CD14-positive monocyte (primary cell): ENCODE data around the gene CABYR. TPM values are rescaled to one million over a fixed set of nuclear protein-coding genes. Genes with fewer than 3 reads are reported as not detected.

Experiments used
- DNase-seq, 3 donors: peaks; one replicate each; pipeline ENCODE4 v3.0.0-alpha.2; 2011 to 2022
- H2AFZ ChIP-seq: 2 replicates; pipeline ENCODE4 v1.6.0; 2012; ENCODE audit warnings: mild to moderate bottlenecking, low read depth, low read length, inconsistent platforms; ENCODE audit not compliant: insufficient read depth, poor library complexity, severe bottlenecking
- H3K27ac ChIP-seq, 2 donors: 1 replicate in 1 of 2; 2 replicates in 1 of 2; pipeline ENCODE4 v1.5.1; 2012 to 2013; ENCODE audit warnings: low read length in 2 of 2, control low read depth in 1 of 2, inconsistent platforms in 1 of 2, low read depth in 1 of 2, mild to moderate bottlenecking in 1 of 2
- H3K27me3 ChIP-seq, 2 donors: one replicate each; pipeline versions ENCODE4 v1.6.0 to v1.6.1; 2011 to 2013; ENCODE audit warnings: low read length in 2 of 2; ENCODE audit not compliant: control insufficient read depth in 2 of 2, insufficient read depth in 2 of 2
- H3K36me3 ChIP-seq, 2 donors: replicated peaks in 1 of 2; 1 replicate in 1 of 2; 2 replicates in 1 of 2; pipeline versions ENCODE4 v1.5.1 to v1.6.1; 2012 to 2013; ENCODE audit warnings: low read length in 2 of 2, control low read depth in 1 of 2, inconsistent platforms in 1 of 2, mild to moderate bottlenecking in 1 of 2; ENCODE audit not compliant: insufficient read depth in 2 of 2, control insufficient read depth in 1 of 2
- H3K4me1 ChIP-seq, 2 donors: 1 replicate in 1 of 2; 2 replicates in 1 of 2; pipeline versions ENCODE4 v1.5.1 to v1.6.1; 2012 to 2013; ENCODE audit warnings: low read length in 2 of 2, control low read depth in 1 of 2, inconsistent platforms in 1 of 2, mild to moderate bottlenecking in 1 of 2, moderate library complexity in 1 of 2; ENCODE audit not compliant: insufficient read depth in 2 of 2, control insufficient read depth in 1 of 2
- H3K4me2 ChIP-seq: replicated peaks from 2 replicates; pipeline ENCODE3; 2012; ENCODE audit warnings: low read length, moderate library complexity, mild to moderate bottlenecking; ENCODE audit not compliant: poor library complexity, severe bottlenecking; ENCODE audit errors: extremely low read depth
- H3K4me3 ChIP-seq, 3 experiments: fragments of 200-600 bp in 1 of 3; sonication (generic) in 1 of 3; replicated peaks in 1 of 3; 1 replicate in 2 of 3; 2 replicates in 1 of 3; pipeline ENCODE4 v1.5.1; 2011 to 2013; ENCODE audit warnings: low read length in 3 of 3, mild to moderate bottlenecking in 3 of 3, control low read depth in 2 of 3, low read depth in 2 of 3, inconsistent platforms in 1 of 3, moderate library complexity in 1 of 3
- H3K79me2 ChIP-seq: 2 replicates; pipeline ENCODE4 v1.6.0; 2012; ENCODE audit warnings: mild to moderate bottlenecking, control low read depth, inconsistent platforms, low read length, moderate library complexity; ENCODE audit not compliant: insufficient read depth
- H3K9ac ChIP-seq: 2 replicates; pipeline ENCODE4 v1.6.0; 2017; ENCODE audit warnings: low read length, mild to moderate bottlenecking; ENCODE audit not compliant: insufficient read depth, poor library complexity, severe bottlenecking
- H3K9me3 ChIP-seq, 2 donors: replicated peaks in 1 of 2; 1 replicate in 1 of 2; 2 replicates in 1 of 2; pipeline versions ENCODE4 v1.5.1 to v1.6.1; 2012 to 2013; ENCODE audit warnings: low read length in 2 of 2, control low read depth in 1 of 2; ENCODE audit not compliant: control insufficient read depth in 1 of 2, insufficient read depth in 1 of 2
- H4K20me1 ChIP-seq: 2 replicates; pipeline ENCODE4 v1.6.0; 2012; ENCODE audit warnings: mild to moderate bottlenecking, low read length, control low read depth, moderate library complexity; ENCODE audit not compliant: insufficient read depth
- H3K27ac Mint-ChIP-seq, 7 donors: one replicate each; pipeline ENCODE4 v1.8.0; 2020; ENCODE audit warnings: mild to moderate bottlenecking in 7 of 7, mixed read lengths in 7 of 7, moderate library complexity in 6 of 7, inconsistent platforms in 2 of 7
- H3K27me3 Mint-ChIP-seq, 3 donors: one replicate each; pipeline ENCODE4 v1.8.0; 2021 to 2022; ENCODE audit warnings: low read depth in 3 of 3, mild to moderate bottlenecking in 3 of 3, mixed read lengths in 3 of 3, moderate library complexity in 3 of 3, inconsistent platforms in 1 of 3
- H3K36me3 Mint-ChIP-seq, 2 donors: one replicate each; pipeline ENCODE4 v1.8.0; 2020; ENCODE audit warnings: mixed read lengths in 2 of 2, inconsistent platforms in 1 of 2, mild to moderate bottlenecking in 1 of 2
- H3K4me1 Mint-ChIP-seq: one replicate; pipeline ENCODE4 v1.8.0; 2020; ENCODE audit warnings: mild to moderate bottlenecking, mixed read lengths
- H3K4me3 Mint-ChIP-seq, 2 donors: one replicate each; pipeline ENCODE4 v1.8.0; 2020; ENCODE audit warnings: mild to moderate bottlenecking in 2 of 2, mixed read lengths in 2 of 2, moderate library complexity in 1 of 2
- H3K9me3 Mint-ChIP-seq, 7 donors: one replicate each; pipeline ENCODE4 v1.8.0; 2020 to 2022; ENCODE audit warnings: mixed read lengths in 7 of 7, mild to moderate bottlenecking in 6 of 7, moderate library complexity in 6 of 7, inconsistent platforms in 2 of 7
- whole genome bisulfite sequencing: methylation state at CpG from one replicate; pipeline ENCODE4 v1.1.5; 2013; ENCODE audit warnings: missing lambda C conversion rate; ENCODE audit not compliant: insufficient coverage; 5-methylcytosine and 5-hydroxymethylcytosine counted together
- intact Hi-C, 2 donors: fragments of 100-400 bp; cut with micrococcal nuclease; formaldehyde crosslinking; loops; one replicate each; pipeline versions ENCODE4 v1.15.0 to v1.15.1; 2023
- polyA plus RNA-seq, 3 donors: library from polyadenylated mRNA; depleted of rRNA in 1 of 3; unstranded in 2 of 3; stranded (reverse) in 1 of 3; fragments of 300-500 nt in 2 of 3; fragments of >200 nt in 1 of 3; fragmentation: Illumina TruSeq in 2 of 3; gene quantifications; 1 replicate in 2 of 3; 2 replicates in 1 of 3; pipeline ENCODE4 v1.2.3, GENCODE V29; 2012 to 2021
- TF ChIP-seq, protein P1 (sequence below): fragments of 200-600 bp; IDR thresholded peaks from one replicate; pipeline ENCODE4 v1.8.0; 2022; ENCODE audit warnings: antibody characterized with exemption, mild to moderate bottlenecking

CABYR gene
- polyA plus RNA-seq, 3 donors = 0.07 TPM; not detected in 2

DNA sequence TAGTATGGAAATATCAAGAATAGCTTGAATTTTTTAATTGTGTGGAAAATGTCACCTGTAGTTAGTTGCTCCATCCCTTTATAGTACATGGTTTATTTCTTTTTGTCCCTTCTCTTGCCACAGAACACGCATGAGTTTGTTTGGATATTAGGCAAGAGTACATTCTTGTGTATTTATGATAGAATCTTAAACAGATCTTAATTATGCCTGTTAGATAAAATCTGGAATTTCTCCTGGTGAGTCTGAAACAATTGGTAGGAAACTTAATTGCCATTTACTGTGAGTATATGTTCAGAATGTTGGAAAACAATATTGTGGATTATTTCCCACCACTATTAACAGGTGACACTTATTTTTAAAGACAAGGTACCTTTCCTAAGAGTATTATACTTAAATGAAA lies 30.2 kb upstream of the CABYR start:
- TF ChIP-seq, protein P1, sequence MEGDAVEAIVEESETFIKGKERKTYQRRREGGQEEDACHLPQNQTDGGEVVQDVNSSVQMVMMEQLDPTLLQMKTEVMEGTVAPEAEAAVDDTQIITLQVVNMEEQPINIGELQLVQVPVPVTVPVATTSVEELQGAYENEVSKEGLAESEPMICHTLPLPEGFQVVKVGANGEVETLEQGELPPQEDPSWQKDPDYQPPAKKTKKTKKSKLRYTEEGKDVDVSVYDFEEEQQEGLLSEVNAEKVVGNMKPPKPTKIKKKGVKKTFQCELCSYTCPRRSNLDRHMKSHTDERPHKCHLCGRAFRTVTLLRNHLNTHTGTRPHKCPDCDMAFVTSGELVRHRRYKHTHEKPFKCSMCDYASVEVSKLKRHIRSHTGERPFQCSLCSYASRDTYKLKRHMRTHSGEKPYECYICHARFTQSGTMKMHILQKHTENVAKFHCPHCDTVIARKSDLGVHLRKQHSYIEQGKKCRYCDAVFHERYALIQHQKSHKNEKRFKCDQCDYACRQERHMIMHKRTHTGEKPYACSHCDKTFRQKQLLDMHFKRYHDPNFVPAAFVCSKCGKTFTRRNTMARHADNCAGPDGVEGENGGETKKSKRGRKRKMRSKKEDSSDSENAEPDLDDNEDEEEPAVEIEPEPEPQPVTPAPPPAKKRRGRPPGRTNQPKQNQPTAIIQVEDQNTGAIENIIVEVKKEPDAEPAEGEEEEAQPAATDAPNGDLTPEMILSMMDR = no peak
- Mint-ChIP-seq H3K9me3 (peaks cover 0 to 2% (median 0%) of the 10 kb centered on the region in 7 donors), H3K4me3 (no peak overlapping the region), H3K27ac (no peak overlapping the region), H3K36me3 (peaks cover 47 to 54% of the 10 kb centered on the region in 2 donors), H3K4me1 (no peaks in the 10 kb centered on the region), H3K27me3 (no peaks in the 10 kb centered on the region)
- H4K20me1 ChIP-seq = no peaks in the 10 kb centered on the region
- peaks cover 20 to 60% of the 10 kb centered on the region in 2 donors for H3K36me3 ChIP-seq
- H3K4me2 ChIP-seq = no peak overlapping the region
- no peaks in the 10 kb centered on the region for H3K4me1 ChIP-seq
- H3K4me3 ChIP-seq = no peak overlapping the region
- no CpG with 5 or more reads among the region's 1 CpG for WGBS
- DNase-seq = no peak
- no peak overlapping the region for H3K27ac ChIP-seq
- no peak overlapping the region for H3K9ac ChIP-seq
- intact Hi-C loops = no loop called here
- no peaks in the 10 kb centered on the region for H3K79me2 ChIP-seq
- H3K27me3 ChIP-seq = no peaks in the 10 kb centered on the region
- H3K9me3 ChIP-seq = no peaks in the 10 kb centered on the region
- no peak overlapping the region for H2AFZ ChIP-seq

DNA sequence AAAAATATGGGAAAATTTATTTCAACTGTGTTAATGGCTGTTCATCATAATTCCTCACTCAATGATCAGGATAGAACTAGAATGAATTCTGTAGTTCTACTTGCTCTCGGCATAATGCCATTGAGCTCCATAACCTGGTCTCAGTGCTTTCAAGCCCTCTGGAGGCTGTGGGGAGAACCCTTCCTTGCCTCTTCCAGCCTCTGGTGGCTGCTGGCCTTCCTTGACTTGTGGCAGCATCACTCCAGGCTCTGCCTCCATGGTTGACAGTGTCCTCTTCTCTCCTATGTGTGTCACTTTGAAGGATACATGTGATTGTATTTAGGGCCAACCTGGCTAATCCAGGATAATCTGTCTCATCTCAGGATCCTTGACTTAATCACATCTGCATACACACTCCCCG lies 26.9 kb upstream of the CABYR start:
- intact Hi-C loops = loop anchor here in 1 of 2 donors (10.0 kb wide), 1 partner anchor 97 kb away; the partner anchor contains the start of gene TTC39C

More for the DNA sequence above, 26.9 kb upstream of the CABYR start:
- Histone ChIP-seq H3K4me2 (no peak overlapping the region), H3K27me3 (no peaks in the 10 kb centered on the region), H3K36me3 (peaks cover 21 to 70% of the 10 kb centered on the region in 2 donors), H3K9ac (no peak overlapping the region), H2AFZ (no peak overlapping the region), H3K4me1 (peaks cover 5 to 6% of the 10 kb centered on the region in 2 donors), H4K20me1 (no peaks in the 10 kb centered on the region), H3K9me3 (no peaks in the 10 kb centered on the region), H3K4me3 (no peak overlapping the region), H3K79me2 (no peaks in the 10 kb centered on the region), H3K27ac (no peak overlapping the region)
- Mint-ChIP-seq H3K36me3 (peaks cover 50 to 58% of the 10 kb centered on the region in 2 donors), H3K4me3 (no peak overlapping the region), H3K9me3 (peaks cover 0 to 2% (median 0%) of the 10 kb centered on the region in 7 donors), H3K27ac (no peak overlapping the region), H3K4me1 (peaks cover 9% of the 10 kb centered on the region), H3K27me3 (no peaks in the 10 kb centered on the region)
- no peak for DNase-seq
- WGBS = 100% methylated on average over 1 of the region's 2 CpGs
- TF ChIP-seq, protein P1 = no peak
